A549 (cell line): ENCODE measurements around the gene TXN. TPM values are rescaled to one million over a fixed set of nuclear protein-coding genes. Genes with fewer than 3 reads are reported as not detected.

Source experiments
- ATAC-seq, 2 experiments: fragments of 200-7000 bp in 1 of 2; fragments of >200 bp in 1 of 2; cut with Nextera tagmentation in 1 of 2; cut with Tn5 transposase in 1 of 2; 3 replicates each; pipeline versions ENCODE4 v1.8.0 to v1.9.1; 2018 to 2020; ENCODE audit warnings: mild to moderate bottlenecking in 1 of 2, moderate library complexity in 1 of 2
- CTCF ChIA-PET: fragments of 300-600 bp; sonication (Branson Sonifier 250); formaldehyde crosslinking; extraction: SDS; loops from one replicate; lab custom pipeline; 2021; ENCODE audit warnings: antibody characterized with exemption, inconsistent platforms; lab: Yijun Ruan, JAX
- POLR2A ChIA-PET: fragments of 350-600 bp; formaldehyde crosslinking; extraction: SDS; loops from one replicate; lab custom pipeline; 2021; ENCODE audit warnings: antibody characterized with exemption, inconsistent platforms; lab: Yijun Ruan, JAX
- DNase-seq, 2 experiments: peaks; one replicate each; pipeline versions ENCODE4 v3.0.0 to v3.0.0-alpha.2; 2011 to 2016; ENCODE audit warnings: low read depth in 1 of 2, low spot score in 1 of 2
- FAIRE-seq: peaks from 2 replicates; lab custom pipeline; 2011; peaks lifted over from hg19 to GRCh38; lab: Jason Lieb, UNC
- H3K27ac ChIP-seq, 2 experiments: fragments of >200 bp; sonication (Bioruptor Twin); formaldehyde crosslinking; 3 replicates each; pipeline ENCODE4 v1.5.1; 2016 to 2017
- H3K4me1 ChIP-seq: fragments of >200 bp; sonication (Bioruptor Twin); formaldehyde crosslinking; 3 replicates; pipeline ENCODE4 v1.6.1; 2016
- H3K4me2 ChIP-seq: fragments of >200 bp; sonication (Bioruptor Twin); formaldehyde crosslinking; 3 replicates; pipeline ENCODE4 v1.6.1; 2016
- H3K4me3 ChIP-seq: fragments of >200 bp; sonication (Bioruptor Twin); formaldehyde crosslinking; 3 replicates; pipeline ENCODE4 v1.5.1; 2016
- H3K9me3 ChIP-seq: fragments of >200 bp; sonication (Bioruptor Twin); formaldehyde crosslinking; 3 replicates; pipeline ENCODE4 v1.6.1; 2016
- BHLHE40 ChIP-seq: IDR thresholded peaks from 2 replicates; pipeline ENCODE4 v1.6.1; 2012; ENCODE audit warnings: low read depth, low read length, inconsistent platforms
- CBX8 ChIP-seq: fragments of 200-600 bp; sonication (generic); IDR thresholded peaks from 2 replicates; pipeline ENCODE4 v1.6.1; 2016
- CEBPB ChIP-seq, 2 experiments: fragments of >200 bp in 1 of 2; sonication (Bioruptor Twin) in 1 of 2; formaldehyde crosslinking in 1 of 2; IDR thresholded peaks; 2 replicates each; pipeline ENCODE4 v1.6.1; 2012 to 2016
- CHD4 ChIP-seq: fragments of 200-600 bp; sonication (generic); IDR thresholded peaks from 2 replicates; pipeline ENCODE4 v1.6.1; 2016; ENCODE audit warnings: antibody characterized with exemption, mild to moderate bottlenecking, borderline replicate concordance
- EHF ChIP-seq: fragments of 250-450 bp; sonication (Bioruptor Pico); IDR thresholded peaks from 2 replicates; pipeline ENCODE4 v1.5.0; 2020; ENCODE audit warnings: mild to moderate bottlenecking
- EP300 ChIP-seq, 2 experiments: fragments of >200 bp; sonication (Bioruptor Twin); formaldehyde crosslinking; IDR thresholded peaks; 2 replicates in 1 of 2; 3 replicates in 1 of 2; pipeline ENCODE4 v1.6.1; 2016 to 2017
- ESRRA ChIP-seq: fragments of 150-350 bp; IDR thresholded peaks from 2 replicates; pipeline ENCODE4 v1.6.1; 2014; ENCODE audit warnings: mild to moderate bottlenecking, low read length, borderline replicate concordance
- FOSB ChIP-seq: fragments of 250-450 bp; sonication (Bioruptor Pico); IDR thresholded peaks from 2 replicates; pipeline ENCODE4 v1.5.0; 2020; ENCODE audit warnings: mild to moderate bottlenecking, moderate library complexity
- FOSL2 ChIP-seq, 2 experiments: fragments of 450-650 bp in 1 of 2; fragments of >200 bp in 1 of 2; sonication (Bioruptor Twin) in 1 of 2; formaldehyde crosslinking; IDR thresholded peaks; 2 replicates each; pipeline versions ENCODE4 v1.5.0 to v1.6.1; 2016 to 2020; ENCODE audit warnings: mild to moderate bottlenecking in 1 of 2, moderate library complexity in 1 of 2
- HDAC2 ChIP-seq: fragments of 200-600 bp; sonication (generic); IDR thresholded peaks from 2 replicates; pipeline ENCODE4 v1.6.1; 2016
- HOXA7 ChIP-seq: fragments of 250-450 bp; sonication (Bioruptor Pico); IDR thresholded peaks from 2 replicates; pipeline ENCODE4 v1.5.0; 2020; ENCODE audit warnings: mild to moderate bottlenecking, moderate library complexity
- HOXB5 ChIP-seq: fragments of 250-450 bp; sonication (Bioruptor Pico); IDR thresholded peaks from 2 replicates; pipeline ENCODE4 v1.5.0; 2020; ENCODE audit warnings: mild to moderate bottlenecking, moderate library complexity
- JUN ChIP-seq, 2 experiments: fragments of >200 bp; sonication (Bioruptor Twin); formaldehyde crosslinking; IDR thresholded peaks; 2 replicates in 1 of 2; 3 replicates in 1 of 2; pipeline ENCODE4 v1.6.1; 2016 to 2017
- JUNB ChIP-seq: fragments of >200 bp; sonication (Bioruptor Twin); formaldehyde crosslinking; IDR thresholded peaks from 2 replicates; pipeline ENCODE4 v1.6.1; 2016
- NPAS2 ChIP-seq: fragments of 250-450 bp; sonication (Bioruptor Pico); IDR thresholded peaks from 2 replicates; pipeline ENCODE4 v1.8.0; 2022; ENCODE audit warnings: mild to moderate bottlenecking, moderate library complexity, borderline replicate concordance
- NR3C1 ChIP-seq: fragments of >200 bp; sonication (Bioruptor Twin); formaldehyde crosslinking; IDR thresholded peaks from 3 replicates; pipeline ENCODE4 v1.6.1; 2017
- POLR2AphosphoS2 ChIP-seq: conservative IDR thresholded peaks from 2 replicates; pipeline ENCODE4 v1.6.1; 2012; ENCODE audit warnings: low read length, improper control_type of control experiment, inconsistent platforms
- RARB ChIP-seq: fragments of 250-450 bp; sonication (Bioruptor Pico); IDR thresholded peaks from 2 replicates; pipeline ENCODE4 v1.8.0; 2021; ENCODE audit warnings: mild to moderate bottlenecking, moderate library complexity
- RFX5 ChIP-seq: fragments of 450-650 bp; IDR thresholded peaks from 2 replicates; pipeline ENCODE4 v1.7.1; 2014; ENCODE audit warnings: antibody characterized with exemption, mild to moderate bottlenecking, moderate library complexity
- RNF2 ChIP-seq: fragments of 200-600 bp; sonication (generic); IDR thresholded peaks from 2 replicates; pipeline ENCODE4 v1.6.1; 2016; ENCODE audit warnings: low read depth, mild to moderate bottlenecking, antibody characterized with exemption, moderate library complexity, borderline replicate concordance
- TP53 ChIP-seq: fragments of 250-450 bp; sonication (Bioruptor Pico); IDR thresholded peaks from 2 replicates; pipeline ENCODE4 v1.5.0; 2021; ENCODE audit warnings: mild to moderate bottlenecking, moderate library complexity
- ZSCAN20 ChIP-seq: fragments of 250-450 bp; sonication (Bioruptor Pico); IDR thresholded peaks from 2 replicates; pipeline ENCODE4 v1.8.0; 2022; ENCODE audit warnings: mild to moderate bottlenecking, moderate library complexity
- WGBS: methylation state at CpG from one replicate; pipeline ENCODE4 v1.1.6; 2017; ENCODE audit errors: missing lambda C conversion rate; 5-methylcytosine and 5-hydroxymethylcytosine counted together
- polyA plus RNA-seq, 4 experiments: library from polyadenylated mRNA; depleted of rRNA in 3 of 4; stranded (reverse); fragments of >200 nt; fragmentation: RNase III in 1 of 4; extraction: RNeasy Plus Mini Kit Qiagen cat#74134 plus additional on column Dnase treatment in 1 of 4; gene quantifications; 2 replicates in 3 of 4; 3 replicates in 1 of 4; pipeline ENCODE4 v1.2.3, GENCODE V29; 2011 to 2017
- TF ChIP-seq, protein P1 (sequence below): fragments of 250-450 bp; sonication (Bioruptor Pico); IDR thresholded peaks from 2 replicates; pipeline ENCODE4 v1.5.0; 2020; ENCODE audit warnings: low read depth, mild to moderate bottlenecking, moderate library complexity
- TF ChIP-seq, protein P2 (sequence below): fragments of 450-650 bp; IDR thresholded peaks from 2 replicates; pipeline ENCODE4 v1.6.1; 2014; ENCODE audit warnings: antibody characterized with exemption

The TXN gene
- polyA plus RNA-seq, 2 of the 4 experiments (the other 2 are of a cell fraction), result 1,309 to 1,626 TPM

DNA sequence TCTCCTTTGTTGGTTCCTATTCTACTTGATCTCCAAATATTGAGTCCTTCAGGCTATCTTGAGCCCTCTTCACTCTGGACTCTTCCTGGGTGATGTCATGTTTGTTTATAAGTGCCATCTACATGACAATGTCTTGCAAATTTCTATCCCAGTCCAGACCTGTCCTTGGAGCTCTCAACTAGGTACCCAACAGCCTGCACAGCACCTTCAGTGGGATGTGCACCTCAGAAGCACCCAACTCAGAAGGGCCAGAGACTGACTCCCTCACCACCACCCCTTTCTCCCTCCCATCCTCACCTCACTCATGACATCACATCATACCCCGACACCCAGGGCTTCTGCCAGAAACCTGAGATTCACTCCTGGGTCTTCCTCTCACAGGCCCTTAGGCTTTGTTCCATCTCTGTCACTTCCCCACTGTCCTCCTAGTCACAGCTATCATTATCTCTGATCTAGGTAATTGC lies 14.4 kb downstream of the TXN start:
- DNase-seq, result peak in 1 of 2 experiments; percentile 36
- CTCF ChIA-PET, result interaction anchor here (1.4 kb wide), 1 partner anchor 339 kb away, joined by 5 read pairs; no protein-coding TSS in a partner anchor
- H3K9me3 ChIP-seq, result no peaks in the 10 kb centered on the region
- TF ChIP-seq FOSB (CRISPR knock-in tag) (peak; percentile 50; the same call in 1 of the 2 replicates), RFX5 (no peak), RNF2 (no peak), POLR2AphosphoS2 (peak; percentile 91; the same call in 1 of the 2 replicates), TP53 (CRISPR knock-in tag) (peak; percentile 77; the same call in 1 of the 2 replicates), HOXA7 (CRISPR knock-in tag) (peak; percentile 76), RARB (CRISPR knock-in tag) (peak; percentile 50; the same call in 1 of the 2 replicates), CBX8 (no peak)
- TF ChIP-seq, protein P1, sequence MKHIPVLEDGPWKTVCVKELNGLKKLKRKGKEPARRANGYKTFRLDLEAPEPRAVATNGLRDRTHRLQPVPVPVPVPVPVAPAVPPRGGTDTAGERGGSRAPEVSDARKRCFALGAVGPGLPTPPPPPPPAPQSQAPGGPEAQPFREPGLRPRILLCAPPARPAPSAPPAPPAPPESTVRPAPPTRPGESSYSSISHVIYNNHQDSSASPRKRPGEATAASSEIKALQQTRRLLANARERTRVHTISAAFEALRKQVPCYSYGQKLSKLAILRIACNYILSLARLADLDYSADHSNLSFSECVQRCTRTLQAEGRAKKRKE (CRISPR knock-in tag), result peak; percentile 49; the same call in 1 of the 2 replicates
- TF ChIP-seq, all 56 proteins: peak for 6
- H3K4me3 ChIP-seq, result no peak overlapping the region
- H3K27ac ChIP-seq, result no peak overlapping the region
- WGBS, result 93% methylated on average over 1 of the region's 1 CpG
- H3K4me2 ChIP-seq, result no peak overlapping the region
- ATAC-seq, result peak; percentile 53 to 57
- peaks cover 6% of the 10 kb centered on the region for H3K4me1 ChIP-seq
- POLR2A ChIA-PET, result interaction anchor here (2.6 kb wide), 1 partner anchor 15 kb away, joined by 22 read pairs; the partner anchor contains the start of gene TXN
- FAIRE-seq, result no peak

DNA sequence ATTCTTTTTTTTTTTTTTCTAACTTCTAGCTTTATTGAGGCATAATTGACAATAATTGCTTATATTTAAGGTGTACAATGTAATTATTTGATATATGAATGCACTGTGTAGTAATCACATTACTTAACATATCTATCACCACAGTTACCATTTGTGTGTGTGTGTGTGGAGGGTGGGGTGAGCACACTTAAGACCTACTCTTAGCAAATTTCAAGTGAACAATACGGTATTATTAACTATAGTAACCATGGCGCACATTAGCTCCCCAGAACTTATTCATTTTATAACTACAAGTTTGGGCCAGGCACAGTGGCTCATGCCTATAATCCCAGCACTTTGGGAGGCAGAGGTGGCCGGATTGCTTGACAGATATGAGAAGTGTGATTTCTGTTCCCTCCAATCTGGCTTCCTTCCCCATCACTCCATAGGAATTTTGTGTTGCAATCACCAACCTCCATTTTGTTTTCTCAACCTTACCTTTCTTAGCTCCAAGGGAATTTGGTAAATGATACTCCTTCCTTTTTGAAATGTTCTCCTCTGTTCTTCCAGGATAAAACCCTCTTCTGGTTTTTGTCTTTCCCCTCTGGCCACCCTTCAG lies 14.9 kb downstream of the TXN start:
- Histone ChIP-seq H3K4me1 (peaks cover 6% of the 10 kb centered on the region), H3K4me3 (no peak overlapping the region), H3K9me3 (no peaks in the 10 kb centered on the region), H3K27ac (no peak overlapping the region), H3K4me2 (no peak overlapping the region)
- ChIA-PET CTCF (no interaction called here), POLR2A (interaction anchor here (2.6 kb wide), 1 partner anchor 16 kb away, joined by 22 read pairs; the partner anchor contains the start of gene TXN)
- peak in 1 of 2 experiments; percentile 33 for DNase-seq
- no peak for FAIRE-seq
- peak; percentile 43 to 45 for ATAC-seq
- TF ChIP-seq CEBPB (IDR thresholded peaks at IDR 0.05) (peak; percentile 42 to 70; a peak in 3 of 4 replicates), FOSL2 (IDR thresholded peaks at IDR 0.05) (no peak), FOSL2 (CRISPR knock-in tag; IDR thresholded peaks at IDR 0.05) (0 out of 2 replicates have a peak, but pooled peaks have one; percentile 29), CHD4 (no peak), TP53 (CRISPR knock-in tag) (no peak), JUN (IDR thresholded peaks at IDR 0.05) (peak in 1 of 2 experiments; percentile 44; a peak in 2 of 5 replicates)
- WGBS, result 73% methylated on average over 3 of the region's 3 CpGs

DNA sequence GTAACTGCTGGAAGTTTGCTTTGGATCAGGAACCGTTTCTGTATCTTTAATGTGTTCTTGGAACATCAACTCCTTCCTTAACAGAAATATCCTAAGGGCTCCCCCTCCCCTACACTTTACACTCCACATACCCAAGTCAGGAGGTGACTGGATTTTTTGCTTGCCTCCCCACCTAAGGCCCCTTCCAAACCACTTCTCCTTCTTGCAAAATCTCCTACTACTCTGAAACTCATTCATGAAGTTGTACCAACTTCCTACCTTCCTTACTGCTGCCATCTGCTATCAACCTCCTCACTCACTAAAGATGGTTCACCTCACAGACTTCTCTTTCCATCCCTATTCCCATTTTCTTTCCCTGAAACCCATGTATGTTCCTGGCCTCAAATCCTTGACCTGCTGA lies 16.1 kb downstream of the TXN start:
- FAIRE-seq (no peak), DNase-seq (no peak), ATAC-seq (peak; percentile 24 to 30)
- POLR2A ChIA-PET, result interaction anchor here (0.9 kb wide), 1 partner anchor 16 kb away, joined by 3 read pairs; the partner anchor contains the start of gene TXN
- H3K9me3 ChIP-seq, result no peaks in the 10 kb centered on the region; the same call in 2 of the 3 replicates
- TF ChIP-seq RFX5, result no peak
- no peak for TF ChIP-seq HDAC2
- TF ChIP-seq ZSCAN20, result no peak
- no peak for TF ChIP-seq EP300 (IDR thresholded peaks at IDR 0.05)
- TF ChIP-seq NR3C1, result no peak
- 48% methylated on average over 1 of the region's 1 CpG for WGBS
- H3K4me1 ChIP-seq, result peaks cover 6% of the 10 kb centered on the region
- no peak overlapping the region for H3K4me3 ChIP-seq
- CTCF ChIA-PET, result interaction anchor here (1.7 kb wide), 1 partner anchor 26 kb away, joined by 5 read pairs; no protein-coding TSS in a partner anchor
- H3K27ac ChIP-seq, result no peak overlapping the region
- H3K4me2 ChIP-seq, result no peak overlapping the region

DNA sequence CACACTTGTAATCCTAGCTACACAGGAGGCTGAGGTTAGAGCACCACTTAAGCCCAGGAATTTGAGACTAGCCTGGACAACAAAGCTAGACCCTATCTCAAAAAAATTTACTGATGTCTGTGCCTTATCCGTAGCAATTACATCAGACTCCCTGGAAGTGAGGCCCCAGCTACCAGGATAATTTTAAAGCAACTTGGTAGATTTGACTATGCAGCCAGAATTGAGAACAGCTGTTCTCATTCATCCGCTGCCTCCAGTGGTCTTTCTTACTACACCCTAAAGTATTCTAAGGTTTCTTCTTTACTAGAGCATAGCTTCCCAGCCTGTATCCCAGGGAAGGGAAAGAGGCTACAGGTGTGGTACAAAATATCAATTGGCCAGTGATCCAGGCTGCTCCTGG lies 28.0 kb downstream of the TXN start:
- no peak for FAIRE-seq
- no peak for ATAC-seq
- CTCF ChIA-PET, result interaction anchor here (0.9 to 2.1 kb wide), 4 partner anchors 9 to 327 kb away, joined by 3 to 16 read pairs (median 4); no protein-coding TSS in a partner anchor

More for the DNA sequence above, 28.0 kb downstream of the TXN start:
- TF ChIP-seq ESRRA (no peak), NPAS2 (CRISPR knock-in tag) (no peak), BHLHE40 (no peak), HOXB5 (CRISPR knock-in tag) (no peak), JUNB (no peak), EHF (CRISPR knock-in tag) (no peak)
- TF ChIP-seq, protein P2, sequence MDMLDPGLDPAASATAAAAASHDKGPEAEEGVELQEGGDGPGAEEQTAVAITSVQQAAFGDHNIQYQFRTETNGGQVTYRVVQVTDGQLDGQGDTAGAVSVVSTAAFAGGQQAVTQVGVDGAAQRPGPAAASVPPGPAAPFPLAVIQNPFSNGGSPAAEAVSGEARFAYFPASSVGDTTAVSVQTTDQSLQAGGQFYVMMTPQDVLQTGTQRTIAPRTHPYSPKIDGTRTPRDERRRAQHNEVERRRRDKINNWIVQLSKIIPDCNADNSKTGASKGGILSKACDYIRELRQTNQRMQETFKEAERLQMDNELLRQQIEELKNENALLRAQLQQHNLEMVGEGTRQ, result no peak
- DNase-seq, result no peak
- WGBS, result 81% methylated on average over 2 of the region's 2 CpGs
- no peaks in the 10 kb centered on the region for H3K4me1 ChIP-seq
- POLR2A ChIA-PET, result interaction anchor here (1.4 kb wide), 1 partner anchor 28 kb away, joined by 6 read pairs; the partner anchor contains the start of gene TXN
- H3K4me3 ChIP-seq, result no peak overlapping the region
- H3K27ac ChIP-seq, result no peak overlapping the region
- no peak overlapping the region for H3K4me2 ChIP-seq
- no peaks in the 10 kb centered on the region for H3K9me3 ChIP-seq
